ENCODE measurements around the gene IQCC.

DNA sequence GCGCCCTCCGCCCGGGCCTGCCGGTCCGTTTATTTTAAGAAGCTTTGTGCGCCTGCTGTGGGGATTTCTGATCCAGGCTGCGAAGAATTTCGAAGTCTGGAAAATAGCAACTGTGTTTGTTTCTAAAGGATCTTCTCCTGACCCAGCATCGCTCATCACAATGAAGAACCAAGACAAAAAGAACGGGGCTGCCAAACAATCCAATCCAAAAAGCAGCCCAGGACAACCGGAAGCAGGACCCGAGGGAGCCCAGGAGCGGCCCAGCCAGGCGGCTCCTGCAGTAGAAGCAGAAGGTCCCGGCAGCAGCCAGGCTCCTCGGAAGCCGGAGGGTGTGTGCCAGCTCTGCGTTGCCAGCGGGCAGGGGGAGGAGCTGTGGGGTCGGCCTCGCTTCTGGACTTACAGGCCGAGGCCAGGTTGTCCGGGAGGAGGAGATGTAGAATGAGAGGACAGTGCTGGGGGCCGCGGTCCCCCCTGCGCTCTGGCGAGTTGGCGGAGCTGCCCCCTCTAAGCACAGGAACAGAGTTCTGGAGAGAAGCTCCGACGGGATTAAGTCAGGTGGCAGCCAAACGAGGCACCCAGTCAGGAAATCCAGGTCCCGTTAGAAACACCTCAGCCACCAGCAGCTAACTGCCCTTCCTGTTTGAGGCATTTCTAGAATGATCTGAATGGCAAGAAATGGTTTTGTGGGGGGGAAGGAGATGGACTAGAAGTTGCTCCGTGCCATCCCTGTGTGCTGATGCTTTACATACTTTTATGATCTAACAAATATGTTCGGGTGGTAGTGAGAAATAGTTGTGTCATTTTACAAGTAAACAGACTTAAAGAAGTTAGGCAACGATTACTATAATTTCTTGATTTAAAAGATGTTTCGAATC lies 25.0 kb upstream of the IQCC start:
- TF ChIP-seq, protein P1, sequence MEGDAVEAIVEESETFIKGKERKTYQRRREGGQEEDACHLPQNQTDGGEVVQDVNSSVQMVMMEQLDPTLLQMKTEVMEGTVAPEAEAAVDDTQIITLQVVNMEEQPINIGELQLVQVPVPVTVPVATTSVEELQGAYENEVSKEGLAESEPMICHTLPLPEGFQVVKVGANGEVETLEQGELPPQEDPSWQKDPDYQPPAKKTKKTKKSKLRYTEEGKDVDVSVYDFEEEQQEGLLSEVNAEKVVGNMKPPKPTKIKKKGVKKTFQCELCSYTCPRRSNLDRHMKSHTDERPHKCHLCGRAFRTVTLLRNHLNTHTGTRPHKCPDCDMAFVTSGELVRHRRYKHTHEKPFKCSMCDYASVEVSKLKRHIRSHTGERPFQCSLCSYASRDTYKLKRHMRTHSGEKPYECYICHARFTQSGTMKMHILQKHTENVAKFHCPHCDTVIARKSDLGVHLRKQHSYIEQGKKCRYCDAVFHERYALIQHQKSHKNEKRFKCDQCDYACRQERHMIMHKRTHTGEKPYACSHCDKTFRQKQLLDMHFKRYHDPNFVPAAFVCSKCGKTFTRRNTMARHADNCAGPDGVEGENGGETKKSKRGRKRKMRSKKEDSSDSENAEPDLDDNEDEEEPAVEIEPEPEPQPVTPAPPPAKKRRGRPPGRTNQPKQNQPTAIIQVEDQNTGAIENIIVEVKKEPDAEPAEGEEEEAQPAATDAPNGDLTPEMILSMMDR (conservative IDR thresholded peaks at IDR 0.05 in 1 of 2, IDR thresholded peaks at IDR 0.05 in 1 of 2; ENCODE audit: low read depth in 1 of 2, low read length in 2 of 2): no peak
- TF ChIP-seq EZH2 (IDR thresholded peaks at IDR 0.05; ENCODE audit: low read length, missing control alignments): no peak

Measured in fibroblast of lung (primary cell).